HG02885 (cell line): ENCODE results near the gene FCER1G.
"Not testable (repeated sequence)": the region's sequence is repeated elsewhere in the genome, so short reads cannot be mapped to it uniquely, and the experiment has no call there.

ENCODE experiments used
- ATAC-seq: cut with Tn5 transposase; IDR thresholded peaks from one replicate; pipeline ENCODE4 v1.9.1; 2021; ENCODE audit warnings: mild to moderate bottlenecking; ENCODE audit not compliant: unreplicated experiment, poor library complexity

FCER1G gene

DNA sequence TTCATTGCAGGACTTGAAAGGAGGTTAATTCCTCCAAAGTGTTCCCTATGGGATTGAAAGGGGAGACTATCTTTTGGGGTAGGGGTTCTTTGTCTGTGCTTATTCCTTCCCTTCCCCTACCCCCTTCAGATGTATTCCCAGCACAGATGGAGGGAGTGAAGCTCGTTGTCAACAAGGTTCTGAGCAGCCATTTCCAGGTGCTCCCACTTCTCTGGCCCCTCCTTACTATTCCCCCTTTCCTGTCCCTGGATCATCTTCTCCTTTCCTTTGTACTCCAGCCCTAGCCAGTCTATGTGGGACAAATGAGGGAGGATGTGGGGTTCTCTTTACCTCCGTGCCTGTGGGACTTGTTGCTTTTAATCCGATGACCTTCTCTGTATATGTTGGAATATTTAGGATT, 11.7 kb downstream of the FCER1G start:
- ATAC-seq: no peak

DNA sequence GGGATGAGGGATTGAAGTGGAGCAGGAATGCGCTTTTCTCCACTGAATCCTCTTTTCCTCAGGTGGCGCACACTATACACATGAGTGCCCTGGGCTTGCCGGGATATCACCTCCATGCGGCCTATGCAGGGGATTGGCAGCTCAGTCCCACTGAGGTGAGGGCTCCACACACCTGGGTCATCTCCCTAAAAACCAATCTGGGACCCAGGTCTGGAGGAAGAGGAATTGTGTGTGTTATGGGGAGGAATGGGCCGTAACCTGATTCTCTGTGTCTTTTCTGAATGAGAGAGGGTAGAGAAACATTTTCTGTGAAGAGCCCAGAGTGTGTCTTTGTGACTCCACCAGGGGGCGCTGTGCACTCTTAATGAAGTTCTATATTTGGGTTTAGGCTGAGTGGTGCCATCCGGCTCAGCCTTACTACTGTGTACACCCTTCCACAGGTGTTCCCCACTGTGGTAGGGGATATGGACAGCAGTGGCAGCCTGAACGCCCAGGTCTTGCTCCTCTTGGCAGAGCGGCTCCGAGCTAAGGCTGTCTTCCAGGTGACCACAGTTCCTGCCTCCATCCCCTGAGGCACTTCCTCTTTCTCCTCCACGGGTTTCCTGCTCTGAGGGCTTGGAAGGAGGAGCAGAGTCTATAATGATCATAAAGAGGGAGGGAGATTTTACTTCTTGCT, 12.2 kb downstream of the FCER1G start:
- peak; percentile 36 for ATAC-seq

GRCh38 chr1:161228032-161228431, 12.9 kb downstream of the FCER1G start:
- ATAC-seq: no peak

- ATAC-seq: no peak
Observed at GRCh38 chr1:161229896-161230295, 14.8 kb downstream of the FCER1G start.

GRCh38 chr1:161230762-161231161, 15.7 kb downstream of the FCER1G start:
- ATAC-seq: no peak

DNA sequence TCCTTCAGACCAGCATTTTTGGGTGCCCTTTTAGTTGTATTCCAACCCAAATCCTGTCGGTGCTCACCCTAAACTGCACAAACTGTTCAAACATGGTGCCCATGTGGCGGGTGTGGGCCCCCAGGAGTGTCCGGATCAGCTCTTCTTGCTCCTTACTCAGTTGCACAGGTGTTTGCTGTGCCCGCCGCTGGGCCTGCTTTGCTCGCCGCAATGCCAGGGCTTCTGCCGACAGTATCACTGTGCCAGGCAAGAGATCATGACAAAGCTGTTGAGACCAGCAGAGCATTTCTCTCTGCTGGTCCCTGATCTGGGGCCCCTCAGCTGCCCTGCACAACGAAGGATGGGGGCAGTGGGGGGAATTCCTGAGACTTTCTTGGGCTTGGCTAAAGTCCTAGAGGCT, 18.0 kb downstream of the FCER1G start:
- no peak for ATAC-seq

DNA sequence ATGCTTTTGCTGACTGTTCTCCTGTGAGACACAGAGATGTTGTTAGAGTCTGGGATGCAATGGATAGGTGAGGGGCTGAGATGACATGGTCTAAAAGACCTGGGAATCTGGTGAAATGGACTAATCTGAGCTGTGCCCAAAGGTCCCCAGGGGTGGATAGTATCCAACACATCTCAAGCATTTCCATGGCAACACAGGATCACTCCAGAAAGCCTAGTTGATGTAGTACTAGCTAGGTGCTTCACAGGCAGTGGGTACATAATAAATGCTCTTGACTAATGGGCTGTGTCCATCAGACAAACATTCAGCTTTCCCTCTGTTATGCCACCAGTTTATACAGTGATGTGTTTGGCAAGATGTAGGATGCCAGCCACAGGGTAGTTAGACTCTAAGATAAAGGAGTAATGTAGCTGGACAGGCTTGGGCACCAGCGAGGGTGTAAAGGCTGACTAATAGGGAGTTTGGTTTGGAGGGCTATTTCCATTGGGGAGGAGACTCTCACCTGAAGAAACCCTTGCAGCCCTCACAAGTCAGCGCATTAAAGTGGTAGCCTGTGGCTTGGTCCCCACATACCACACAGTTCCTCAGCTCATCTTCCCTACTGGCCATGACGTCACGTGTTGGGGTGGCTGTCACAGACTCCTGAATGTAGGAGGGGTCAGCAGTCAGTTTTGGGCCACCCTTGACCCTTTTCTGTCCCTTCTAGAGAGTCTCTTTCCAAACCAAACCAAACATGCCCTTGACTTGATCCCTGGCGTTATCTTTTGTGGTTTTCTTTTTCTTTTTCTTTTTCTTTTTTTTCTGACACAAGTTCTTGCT, 21.1 kb downstream of the FCER1G start:
- no peak for ATAC-seq

- ATAC-seq: no peak
Observed at GRCh38 chr1:161238039-161238473, 23.0 kb downstream of the FCER1G start, which contains the start of gene NR1I3. NR1I3 (minus strand) TSS chr1:161238203; CDS start chr1:161236565, 1,638 bp downstream.

DNA sequence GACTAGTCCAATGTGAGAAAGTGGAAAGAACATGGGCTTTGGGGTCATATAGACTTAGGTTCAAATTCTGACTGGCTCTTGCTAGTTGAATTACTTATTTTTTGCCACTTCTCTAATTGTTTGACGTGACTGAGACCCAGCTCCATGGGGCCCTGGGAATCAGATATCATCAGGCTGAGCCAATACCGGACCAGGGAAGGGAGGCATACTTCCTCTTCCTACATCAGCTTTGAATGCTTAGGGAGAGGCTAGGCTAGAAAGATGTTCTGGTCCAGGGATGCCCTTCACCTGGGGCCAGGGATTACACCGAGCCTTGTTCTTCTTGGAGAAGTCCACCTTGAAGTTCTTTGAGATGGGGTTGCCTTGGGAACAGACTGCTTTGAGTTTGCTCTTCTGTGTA, 26.6 kb downstream of the FCER1G start:
- no peak for ATAC-seq

- ATAC-seq: no peak
Observed at GRCh38 chr1:161242313-161242712, 27.2 kb downstream of the FCER1G start.

GRCh38 chr1:161244888-161245287, 29.8 kb downstream of the FCER1G start:
- no peak for ATAC-seq

- not testable (repeated sequence) for ATAC-seq
Observed at GRCh38 chr1:161250100-161250499, 35.0 kb downstream of the FCER1G start.

DNA sequence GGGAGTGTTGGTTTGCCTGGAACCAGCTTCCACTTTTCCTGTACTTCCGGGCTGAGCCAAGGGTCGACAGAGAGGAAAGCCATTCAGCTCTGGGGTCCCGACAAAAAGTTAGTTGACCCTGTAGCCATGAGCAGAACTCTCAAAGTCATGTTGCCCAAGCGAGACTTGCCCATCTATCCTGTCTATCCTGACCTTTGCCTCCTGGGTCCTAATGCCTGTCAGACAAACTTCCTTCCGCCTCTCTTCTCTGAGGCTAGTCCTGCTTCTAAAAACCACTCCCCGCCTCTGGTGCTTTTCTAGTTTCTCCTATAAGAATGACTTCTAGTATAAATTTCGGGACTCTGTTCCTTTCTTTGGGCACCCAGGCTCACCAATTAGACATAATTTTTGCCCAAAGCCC, 35.7 kb downstream of the FCER1G start:
- ATAC-seq: no peak

GRCh38 chr1:161251579-161251978, 36.5 kb downstream of the FCER1G start:
- no peak for ATAC-seq

- ATAC-seq: not testable (repeated sequence)
Observed at GRCh38 chr1:161255302-161255701, 40.2 kb downstream of the FCER1G start.

GRCh38 chr1:161255955-161256520, 40.9 kb downstream of the FCER1G start:
- ATAC-seq: not testable (repeated sequence)

- ATAC-seq: not testable (repeated sequence)
Observed at GRCh38 chr1:161257109-161257508, 42.0 kb downstream of the FCER1G start.

DNA sequence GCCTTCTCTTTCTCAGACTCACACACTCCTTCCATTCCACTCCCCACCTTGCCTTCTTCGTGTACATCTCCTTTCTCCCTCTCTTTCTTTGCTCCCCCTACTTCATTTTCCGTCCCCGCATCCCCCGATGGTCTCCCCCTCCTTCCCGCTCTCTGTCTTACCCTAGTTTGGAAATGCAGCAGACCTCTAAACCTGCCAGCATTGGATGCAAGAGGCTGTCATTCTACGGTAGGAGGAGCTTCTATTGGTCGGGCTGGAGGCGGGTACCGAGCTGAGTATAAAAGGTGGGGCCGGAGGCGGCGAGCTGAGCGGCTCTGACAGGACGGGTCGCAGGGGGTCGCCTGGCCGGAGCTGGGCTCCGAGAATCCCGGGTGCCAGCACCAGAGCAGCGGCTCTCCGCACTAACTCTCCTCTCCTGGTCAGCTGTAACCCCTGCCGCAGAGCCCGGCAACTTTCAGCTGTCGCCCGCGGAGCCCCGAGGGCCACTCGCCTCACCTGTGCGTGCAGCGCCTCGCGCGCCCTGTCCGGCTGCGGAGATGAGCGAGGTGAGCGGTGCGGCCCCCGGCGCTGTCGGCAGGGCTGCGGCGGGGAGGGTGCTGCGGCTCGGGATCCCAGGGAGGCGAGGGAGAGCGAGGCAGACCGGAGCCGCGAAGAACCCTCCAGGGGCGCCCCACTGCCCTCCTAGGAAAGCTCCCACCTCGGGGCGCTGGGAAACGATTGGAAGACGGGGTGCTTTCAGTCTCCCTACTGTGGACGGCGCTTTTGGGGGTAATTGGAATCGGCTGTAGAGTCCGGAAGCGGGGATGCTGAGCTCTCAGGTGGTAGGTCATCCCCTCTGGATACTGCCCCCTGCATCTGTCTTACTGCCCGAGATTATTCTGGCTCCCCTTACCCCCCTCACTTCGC, 43.6 kb downstream of the FCER1G start, which contains the start of gene PCP4L1:
Gene PCP4L1 (plus strand): TSS at position 307 of the 906 bp plus-strand sequence. CDS start 230 bp downstream, at position 537.
- ATAC-seq: no peak

- ATAC-seq: no peak
Observed at GRCh38 chr1:161259345-161259702, 44.2 kb downstream of the FCER1G start.

- ATAC-seq: no peak
Observed at GRCh38 chr1:161259765-161260164, 44.7 kb downstream of the FCER1G start.
